Measurements from ENCODE around the gene PIAS1.

DNA sequence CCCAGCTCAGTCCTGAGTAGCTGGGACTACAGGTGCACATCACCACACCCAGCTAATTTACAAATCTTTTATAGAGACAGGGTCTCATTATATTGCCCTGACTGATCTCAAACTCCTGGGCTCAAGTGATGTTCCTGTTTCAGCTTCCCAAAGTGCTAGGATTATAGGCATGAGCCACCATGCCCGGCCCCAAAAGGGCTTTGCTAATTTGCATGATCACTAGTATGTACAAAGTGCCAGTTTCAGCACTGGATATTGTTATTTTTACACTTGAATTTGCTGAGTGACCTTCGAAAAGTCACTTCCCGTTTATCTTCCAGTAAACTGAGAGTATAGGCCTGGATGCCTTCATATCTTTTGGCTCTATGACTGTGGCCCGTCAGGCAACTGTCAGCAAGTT, 163.2 kb downstream of the PIAS1 start:
- TF ChIP-seq, protein P1, sequence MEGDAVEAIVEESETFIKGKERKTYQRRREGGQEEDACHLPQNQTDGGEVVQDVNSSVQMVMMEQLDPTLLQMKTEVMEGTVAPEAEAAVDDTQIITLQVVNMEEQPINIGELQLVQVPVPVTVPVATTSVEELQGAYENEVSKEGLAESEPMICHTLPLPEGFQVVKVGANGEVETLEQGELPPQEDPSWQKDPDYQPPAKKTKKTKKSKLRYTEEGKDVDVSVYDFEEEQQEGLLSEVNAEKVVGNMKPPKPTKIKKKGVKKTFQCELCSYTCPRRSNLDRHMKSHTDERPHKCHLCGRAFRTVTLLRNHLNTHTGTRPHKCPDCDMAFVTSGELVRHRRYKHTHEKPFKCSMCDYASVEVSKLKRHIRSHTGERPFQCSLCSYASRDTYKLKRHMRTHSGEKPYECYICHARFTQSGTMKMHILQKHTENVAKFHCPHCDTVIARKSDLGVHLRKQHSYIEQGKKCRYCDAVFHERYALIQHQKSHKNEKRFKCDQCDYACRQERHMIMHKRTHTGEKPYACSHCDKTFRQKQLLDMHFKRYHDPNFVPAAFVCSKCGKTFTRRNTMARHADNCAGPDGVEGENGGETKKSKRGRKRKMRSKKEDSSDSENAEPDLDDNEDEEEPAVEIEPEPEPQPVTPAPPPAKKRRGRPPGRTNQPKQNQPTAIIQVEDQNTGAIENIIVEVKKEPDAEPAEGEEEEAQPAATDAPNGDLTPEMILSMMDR (IDR thresholded peaks at IDR 0.05) = no peak
- TF ChIP-seq EP300 (IDR thresholded peaks at IDR 0.05) = no peak

Data from tibial nerve (tissue), 4 donors.